GM13976 (cell line): ENCODE data around the gene BEAN1.

Experiments used
- DNase-seq: peaks from one replicate; pipeline ENCODE4 v3.0.0; 2012; ENCODE audit warnings: low spot score
- CTCF ChIP-seq: IDR thresholded peaks from 2 replicates; pipeline ENCODE4 v1.5.1; 2012; ENCODE audit warnings: borderline replicate concordance, mild to moderate bottlenecking; ENCODE audit not compliant: insufficient read depth; ENCODE audit errors: extremely low read depth, missing control alignments, control extremely low read depth
- in situ Hi-C: fragments of 300-500 bp; cut with MboI; formaldehyde crosslinking; loops from one replicate; pipeline ENCODE4 v1.12.0; 2022; ENCODE audit warnings: low sequenced_read_pairs, mixed read lengths, inconsistent platforms; ENCODE audit not compliant: unreplicated experiment

The BEAN1 gene

DNA sequence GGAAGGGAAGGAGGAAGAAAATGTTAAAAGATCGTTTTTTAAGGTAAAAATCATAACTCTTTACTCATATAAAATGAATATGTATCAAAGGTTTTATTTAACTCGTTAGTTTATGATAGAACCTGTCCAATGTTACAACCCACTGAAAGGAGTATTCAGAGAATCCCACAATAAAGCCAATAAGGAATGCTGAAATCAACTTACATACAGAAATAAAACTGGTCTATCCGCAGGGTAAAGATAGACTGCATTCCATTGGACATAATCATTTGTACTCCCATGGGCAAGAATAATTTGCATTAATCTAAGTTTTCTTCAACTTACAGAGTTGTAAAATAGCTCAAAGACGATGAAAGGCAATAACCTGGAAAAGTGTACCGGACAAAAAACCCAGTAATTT is 17.9 kb upstream of the BEAN1 start:
- TF ChIP-seq CTCF: no peak
- in situ Hi-C loops: loop anchor here (25.0 kb wide), 1 partner anchor 453 kb away; no protein-coding TSS in a partner anchor
- no peak for DNase-seq

DNA sequence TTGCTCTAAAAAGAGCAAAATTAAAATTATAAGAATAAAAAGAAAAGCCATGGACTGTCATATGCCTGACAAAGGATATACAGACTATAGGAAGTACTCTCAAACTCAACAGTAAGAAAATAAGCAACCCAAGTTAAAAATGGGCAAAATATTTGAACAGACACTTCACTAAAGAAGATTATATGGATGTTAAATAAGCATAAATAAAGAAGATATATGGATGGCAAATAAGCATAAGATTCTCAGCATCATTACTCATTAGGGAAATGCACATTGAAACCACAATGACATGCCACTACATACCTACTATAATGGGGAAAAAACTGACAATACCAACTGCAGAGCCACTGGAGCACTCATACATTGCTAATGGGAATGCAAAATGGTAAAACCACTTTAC is 14.9 kb upstream of the BEAN1 start:
- in situ Hi-C loops: loop anchor here (10.0 to 25.0 kb wide), 2 partner anchors 173 to 450 kb away; no protein-coding TSS in a partner anchor

GRCh38 chr16:66414891-66415290 is 12.2 kb upstream of the BEAN1 start:
- DNase-seq: no peak
- TF ChIP-seq CTCF: no peak
- in situ Hi-C loops: loop anchor here (10.0 to 25.0 kb wide), 2 partner anchors 170 to 447 kb away; no protein-coding TSS in a partner anchor

More for the DNA sequence above, 14.9 kb upstream of the BEAN1 start:
- no peak for DNase-seq
- TF ChIP-seq CTCF: no peak

GRCh38 chr16:66416136-66416535 is 11.0 kb upstream of the BEAN1 start:
- no peak for DNase-seq
- TF ChIP-seq CTCF: no peak
- in situ Hi-C loops: loop anchor here (10.0 to 25.0 kb wide), 2 partner anchors 169 to 446 kb away; no protein-coding TSS in a partner anchor

- in situ Hi-C loops: loop anchor here (10.0 to 25.0 kb wide), 2 partner anchors 168 to 445 kb away; no protein-coding TSS in a partner anchor
- no peak for DNase-seq
- TF ChIP-seq CTCF: no peak
Measured at GRCh38 chr16:66416939-66417700, 10.0 kb upstream of the BEAN1 start.

DNA sequence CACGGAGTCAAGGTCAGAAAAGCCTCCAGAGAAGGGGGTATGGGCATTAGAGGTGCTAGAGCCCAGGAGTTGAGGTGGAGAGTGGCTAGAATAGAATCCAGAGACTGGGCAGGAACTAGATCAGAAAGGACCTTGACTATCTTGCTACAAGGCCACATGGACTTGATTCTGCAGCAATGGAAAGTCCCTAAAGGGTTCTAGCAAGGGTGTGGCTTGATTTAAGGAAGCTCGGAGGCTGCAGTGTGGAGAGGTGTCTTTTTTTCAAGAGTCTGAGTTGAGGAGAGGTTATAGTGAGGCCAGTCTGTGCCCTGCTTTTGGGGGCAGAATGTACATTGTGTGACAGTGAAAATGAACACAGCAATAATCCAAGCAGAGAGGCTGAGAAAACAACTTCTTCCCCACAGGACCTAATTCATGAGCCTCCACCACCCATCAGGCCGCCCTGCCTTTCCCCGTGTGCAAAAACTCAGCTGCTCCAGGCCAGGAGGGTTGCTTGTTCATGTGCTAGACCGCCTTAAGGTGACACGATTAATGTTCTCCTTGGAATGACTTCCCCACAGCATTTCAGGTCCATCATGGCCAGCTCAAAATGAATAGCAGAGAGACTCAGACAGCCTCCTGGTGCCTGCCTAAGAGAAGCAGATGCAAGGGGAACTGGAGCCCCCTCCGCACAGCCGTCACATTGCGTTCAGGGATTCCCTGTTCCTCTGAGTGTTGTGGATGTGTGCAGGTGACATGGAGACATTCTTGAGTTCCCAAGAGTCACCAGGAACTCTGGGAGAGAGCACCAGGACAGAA is 8.7 kb upstream of the BEAN1 start:
- DNase-seq: no peak
- in situ Hi-C loops: loop anchor here (10.0 to 25.0 kb wide), 2 partner anchors 166 to 444 kb away; no protein-coding TSS in a partner anchor
- no peak for TF ChIP-seq CTCF
